ENCODE data around the gene B4GALT2. TPM values are rescaled to one million over a fixed set of nuclear protein-coding genes. Genes with fewer than 3 reads are reported as not detected.

Gene B4GALT2
- total RNA-seq, 1 experiment from 2014 or later = 31.5 TPM

- peak within 1 kb of the TSS; percentile 92 for H3K4me3 Mint-ChIP-seq (ENCODE audit: unreplicated experiment)
- Histone ChIP-seq H3K27me3 (replicated peaks; ENCODE audit: control insufficient read depth, insufficient read depth, low read length) (no peaks in the 10 kb centered on the region), H3K36me3 (ENCODE audit: control insufficient read depth, insufficient read depth, low read length) (peaks cover 1% of the 10 kb centered on the region; the same call in 1 of the 2 replicates), H3K4me3 (ENCODE audit: low read depth, low read length) (peak within 1 kb of the TSS; percentile 61), H3K9me3 (no peaks in the 10 kb centered on the region), H3K4me1 (no peaks in the 10 kb centered on the region)
- ChIA-PET CTCF (interaction anchor here (1.0 to 1.2 kb wide), 4 partner anchors 24 to 207 kb away, joined by 3 to 5 read pairs (median 4); no protein-coding TSS in a partner anchor), POLR2A (interaction anchor here (1.4 kb wide), 1 partner anchor 22 kb away, joined by 4 read pairs; no protein-coding TSS in a partner anchor)
- peak within 1 kb of the TSS; percentile 84 for H3K27ac Mint-ChIP-seq (ENCODE audit: unreplicated experiment)
- no peaks in the 10 kb centered on the region for H3K9me3 Mint-ChIP-seq (ENCODE audit: unreplicated experiment)
- no peak for TF ChIP-seq CTCF (IDR thresholded peaks at IDR 0.05; ENCODE audit: insufficient read depth in 1 of 2, low read depth in 1 of 2, low read length in 1 of 2, severe bottlenecking in 1 of 2, unreplicated experiment in 1 of 2)
- DNase-seq = peak; percentile 91 to 97
- peaks cover 12% of the 10 kb centered on the region for H3K36me3 Mint-ChIP-seq (ENCODE audit: insufficient read depth, unreplicated experiment)
- H3K27me3 Mint-ChIP-seq (ENCODE audit: insufficient read depth, unreplicated experiment) = no peaks in the 10 kb centered on the region
- intact Hi-C loops (cut with micrococcal nuclease; ENCODE audit: unreplicated experiment) = loop anchor here (1.0 kb wide), 1 partner anchor 24 kb away; the partner anchor contains the start of gene IPO13
- BruUV-seq (replicated peaks) = TSS peak; percentile 39
- no peaks in the 10 kb centered on the region for H3K4me1 Mint-ChIP-seq (ENCODE audit: low read depth, unreplicated experiment)
Observed at GRCh38 chr1:43969746-43970466, 9.1 kb upstream of the B4GALT2 start, which contains the start of gene DPH2. Gene DPH2, plus strand, starts transcription at chr1:43970010. Its CDS starts 166 bp downstream, at chr1:43970176.

GRCh38 chr1:43970502-43970901 is 8.5 kb upstream of the B4GALT2 start:
- Histone ChIP-seq H3K9me3 (no peaks in the 10 kb centered on the region), H3K27me3 (replicated peaks; ENCODE audit: control insufficient read depth, insufficient read depth, low read length) (no peaks in the 10 kb centered on the region), H3K4me3 (ENCODE audit: low read depth, low read length) (peak overlapping the region; percentile 61), H3K4me1 (peaks cover under 1% of the 10 kb centered on the region; the same call in 1 of the 2 replicates), H3K36me3 (ENCODE audit: control insufficient read depth, insufficient read depth, low read length) (peaks cover 1% of the 10 kb centered on the region; the same call in 1 of the 2 replicates)
- Mint-ChIP-seq H3K27me3 (ENCODE audit: insufficient read depth, unreplicated experiment) (no peaks in the 10 kb centered on the region), H3K4me1 (ENCODE audit: low read depth, unreplicated experiment) (no peaks in the 10 kb centered on the region), H3K9me3 (ENCODE audit: unreplicated experiment) (no peaks in the 10 kb centered on the region), H3K4me3 (ENCODE audit: unreplicated experiment) (peak overlapping the region; percentile 92), H3K27ac (ENCODE audit: unreplicated experiment) (peak overlapping the region; percentile 84), H3K36me3 (ENCODE audit: insufficient read depth, unreplicated experiment) (peaks cover 18% of the 10 kb centered on the region)
- DNase-seq = no peak
- TF ChIP-seq CTCF (IDR thresholded peaks at IDR 0.05; ENCODE audit: insufficient read depth in 1 of 2, low read depth in 1 of 2, low read length in 1 of 2, severe bottlenecking in 1 of 2, unreplicated experiment in 1 of 2) = no peak
- intact Hi-C loops (cut with micrococcal nuclease; ENCODE audit: unreplicated experiment) = no loop called here
- CTCF ChIA-PET = interaction anchor here (1.1 to 1.2 kb wide), 2 partner anchors 36 to 77 kb away, joined by 4 to 5 read pairs; no protein-coding TSS in a partner anchor
- BruUV-seq (replicated peaks) = no TSS peak
- POLR2A ChIA-PET = interaction anchor here (1.4 kb wide), 1 partner anchor 23 kb away, joined by 4 read pairs; no protein-coding TSS in a partner anchor

- BruUV-seq (replicated peaks) = no TSS peak
- H3K4me1 ChIP-seq = peaks cover 4% of the 10 kb centered on the region
- POLR2A ChIA-PET = no interaction called here
- H3K27me3 Mint-ChIP-seq (ENCODE audit: insufficient read depth, unreplicated experiment) = no peaks in the 10 kb centered on the region
- CTCF ChIA-PET = interaction anchor here (1.1 to 1.2 kb wide), 2 partner anchors 36 to 77 kb away, joined by 4 to 5 read pairs; no protein-coding TSS in a partner anchor
- H3K36me3 Mint-ChIP-seq (ENCODE audit: insufficient read depth, unreplicated experiment) = peaks cover 18% of the 10 kb centered on the region
- H3K9me3 ChIP-seq = no peaks in the 10 kb centered on the region
- peaks cover 1% of the 10 kb centered on the region; the same call in 1 of the 2 replicates for H3K36me3 ChIP-seq (ENCODE audit: control insufficient read depth, insufficient read depth, low read length)
- H3K4me3 ChIP-seq (ENCODE audit: low read depth, low read length) = peak overlapping the region; percentile 61
- H3K4me3 Mint-ChIP-seq (ENCODE audit: unreplicated experiment) = peak overlapping the region; percentile 92
- intact Hi-C loops (cut with micrococcal nuclease; ENCODE audit: unreplicated experiment) = no loop called here
- H3K9me3 Mint-ChIP-seq (ENCODE audit: unreplicated experiment) = no peaks in the 10 kb centered on the region
- no peak overlapping the region for H3K27ac Mint-ChIP-seq (ENCODE audit: unreplicated experiment)
- no peaks in the 10 kb centered on the region for H3K4me1 Mint-ChIP-seq (ENCODE audit: low read depth, unreplicated experiment)
- no peak for TF ChIP-seq CTCF (IDR thresholded peaks at IDR 0.05; ENCODE audit: insufficient read depth in 1 of 2, low read depth in 1 of 2, low read length in 1 of 2, severe bottlenecking in 1 of 2, unreplicated experiment in 1 of 2)
- no peaks in the 10 kb centered on the region for H3K27me3 ChIP-seq (replicated peaks; ENCODE audit: control insufficient read depth, insufficient read depth, low read length)
- no peak for DNase-seq
Observed at GRCh38 chr1:43970911-43971310, 8.1 kb upstream of the B4GALT2 start.

Data from Caco-2 (cell line).